ENCODE data around the gene CLEC12A.
"Not testable (repeated sequence)": the region's sequence is repeated elsewhere in the genome, so short reads cannot be mapped to it uniquely, and the experiment has no call there.

Gene CLEC12A

GRCh38 chr12:9947674-9948073 is 23.5 kb upstream of the CLEC12A start:
- DNase-seq (ENCODE audit: insufficient read length, low spot score) (no peak), FAIRE-seq (no peak)
- no peak for TF ChIP-seq CTCF (IDR thresholded peaks at IDR 0.05; ENCODE audit: insufficient read depth, missing control alignments)

- no peak for FAIRE-seq
- no peak for TF ChIP-seq CTCF (IDR thresholded peaks at IDR 0.05; ENCODE audit: insufficient read depth, missing control alignments)
- DNase-seq (ENCODE audit: insufficient read length, low spot score), result no peak
Observed at GRCh38 chr12:9948606-9949296, 22.5 kb upstream of the CLEC12A start.

GRCh38 chr12:9951026-9951675 is 20.1 kb upstream of the CLEC12A start:
- FAIRE-seq (no peak), DNase-seq (ENCODE audit: insufficient read length, low spot score) (no peak)
- no peak for TF ChIP-seq CTCF (IDR thresholded peaks at IDR 0.05; ENCODE audit: insufficient read depth, missing control alignments)

- not testable (repeated sequence) for FAIRE-seq; DNase-seq (ENCODE audit: insufficient read length, low spot score)
Observed at GRCh38 chr12:9952954-9953729, 18.1 kb upstream of the CLEC12A start.

- FAIRE-seq (no peak), DNase-seq (ENCODE audit: insufficient read length, low spot score) (no peak)
- TF ChIP-seq CTCF (IDR thresholded peaks at IDR 0.05; ENCODE audit: insufficient read depth, missing control alignments), result no peak
Observed at GRCh38 chr12:9957834-9958233, 13.4 kb upstream of the CLEC12A start.

- FAIRE-seq, result no peak
- no peak for TF ChIP-seq CTCF (IDR thresholded peaks at IDR 0.05; ENCODE audit: insufficient read depth, missing control alignments)
- no peak for DNase-seq (ENCODE audit: insufficient read length, low spot score)
Observed at GRCh38 chr12:9960590-9960989, 10.6 kb upstream of the CLEC12A start.

GRCh38 chr12:9961106-9961505 is 10.1 kb upstream of the CLEC12A start:
- no peak for FAIRE-seq
- no peak for TF ChIP-seq CTCF (IDR thresholded peaks at IDR 0.05; ENCODE audit: insufficient read depth, missing control alignments)
- DNase-seq (ENCODE audit: insufficient read length, low spot score), result no peak

All from D721Med (cell line).